Astrocyte of the spinal cord (primary cell): Measurements from ENCODE around the gene LCNL1.

Experiments used
- DNase-seq: peaks from one replicate; pipeline ENCODE4 v3.0.0; 2011; ENCODE audit warnings: low read depth, low spot score
- H3K4me3 ChIP-seq: 2 replicates; pipeline ENCODE4 v1.5.1; 2011; ENCODE audit warnings: low read depth, mild to moderate bottlenecking, low read length, moderate library complexity
- in situ Hi-C: cut with HindIII; loops from 2 replicates; pipeline ENCODE4 v1.10.0; 2017; ENCODE audit warnings: low sequenced_read_pairs
- TF ChIP-seq, protein P1 (sequence below): IDR thresholded peaks from 2 replicates; pipeline ENCODE4 v1.5.1; 2012; ENCODE audit warnings: low read depth, mild to moderate bottlenecking, low read length, inconsistent platforms

Gene LCNL1

GRCh38 chr9:137028263-137029057 lies 45.7 kb downstream of the LCNL1 start:
- TF ChIP-seq, protein P1, sequence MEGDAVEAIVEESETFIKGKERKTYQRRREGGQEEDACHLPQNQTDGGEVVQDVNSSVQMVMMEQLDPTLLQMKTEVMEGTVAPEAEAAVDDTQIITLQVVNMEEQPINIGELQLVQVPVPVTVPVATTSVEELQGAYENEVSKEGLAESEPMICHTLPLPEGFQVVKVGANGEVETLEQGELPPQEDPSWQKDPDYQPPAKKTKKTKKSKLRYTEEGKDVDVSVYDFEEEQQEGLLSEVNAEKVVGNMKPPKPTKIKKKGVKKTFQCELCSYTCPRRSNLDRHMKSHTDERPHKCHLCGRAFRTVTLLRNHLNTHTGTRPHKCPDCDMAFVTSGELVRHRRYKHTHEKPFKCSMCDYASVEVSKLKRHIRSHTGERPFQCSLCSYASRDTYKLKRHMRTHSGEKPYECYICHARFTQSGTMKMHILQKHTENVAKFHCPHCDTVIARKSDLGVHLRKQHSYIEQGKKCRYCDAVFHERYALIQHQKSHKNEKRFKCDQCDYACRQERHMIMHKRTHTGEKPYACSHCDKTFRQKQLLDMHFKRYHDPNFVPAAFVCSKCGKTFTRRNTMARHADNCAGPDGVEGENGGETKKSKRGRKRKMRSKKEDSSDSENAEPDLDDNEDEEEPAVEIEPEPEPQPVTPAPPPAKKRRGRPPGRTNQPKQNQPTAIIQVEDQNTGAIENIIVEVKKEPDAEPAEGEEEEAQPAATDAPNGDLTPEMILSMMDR: peak; percentile 48
- DNase-seq: no peak
- in situ Hi-C loops: loop anchor here (25.0 kb wide), 1 partner anchor 91 kb away; the partner anchor contains the start of genes C8G and FBXW5
- H3K4me3 ChIP-seq: peak overlapping the region; percentile 41

DNA sequence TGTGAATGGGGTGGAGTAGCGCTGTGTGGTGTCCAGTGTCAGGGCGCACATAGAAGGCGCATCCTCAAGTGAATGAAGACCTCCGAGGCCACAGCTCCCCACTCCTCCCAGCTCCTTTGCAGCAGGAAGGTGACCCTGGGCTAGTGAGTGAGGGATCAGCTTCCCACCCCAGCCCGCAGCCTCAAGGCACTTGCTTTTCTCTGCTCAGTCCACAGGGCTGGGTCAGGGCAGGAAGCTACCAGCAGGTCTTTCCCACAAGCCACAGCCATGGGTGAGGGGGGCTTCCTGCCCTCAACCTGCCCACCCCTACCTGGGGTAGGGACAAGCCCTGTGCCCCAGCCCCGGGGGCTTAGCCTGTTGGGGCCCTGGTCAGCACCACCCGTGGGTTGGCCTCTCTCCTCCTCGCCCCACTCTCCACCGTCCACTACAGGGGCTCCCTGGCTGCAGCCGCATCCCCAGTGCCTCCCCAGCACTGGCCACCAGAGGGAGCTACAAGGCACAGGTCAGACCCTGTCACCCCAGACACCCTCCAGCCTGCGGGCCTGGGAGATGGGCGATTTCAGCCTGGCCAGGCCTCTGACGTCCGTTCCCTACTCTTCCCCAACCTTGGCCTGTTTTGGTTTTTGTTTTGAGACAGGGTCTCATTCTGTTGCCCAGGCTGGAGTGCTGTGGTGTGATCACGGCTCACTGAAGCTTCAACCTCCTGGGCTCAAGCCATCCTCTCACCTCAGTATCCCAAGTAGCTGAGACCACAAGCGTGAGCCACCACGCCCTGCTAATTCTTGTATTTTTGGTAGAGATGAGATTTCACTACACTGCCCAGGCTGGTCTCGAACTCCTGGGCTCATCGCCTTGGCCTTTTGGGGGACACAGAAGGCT lies 46.5 kb downstream of the LCNL1 start:
- no peak for DNase-seq
- TF ChIP-seq, protein P1: peak; percentile 97
- H3K4me3 ChIP-seq: no peak overlapping the region

GRCh38 chr9:137030006-137030405 lies 47.2 kb downstream of the LCNL1 start:
- DNase-seq: no peak
- no peak overlapping the region for H3K4me3 ChIP-seq
- in situ Hi-C loops: loop anchor here (25.0 kb wide), 1 partner anchor 93 kb away; the partner anchor contains the start of genes C8G and FBXW5
- TF ChIP-seq, protein P1: no peak

More for the DNA sequence above, 46.5 kb downstream of the LCNL1 start:
- in situ Hi-C loops: loop anchor here (25.0 kb wide), 1 partner anchor 92 kb away; the partner anchor contains the start of genes C8G and FBXW5

- DNase-seq: no peak
- TF ChIP-seq, protein P1: no peak
- H3K4me3 ChIP-seq: no peak overlapping the region
- in situ Hi-C loops: loop anchor here (25.0 kb wide), 1 partner anchor 94 kb away; the partner anchor contains the start of genes C8G and FBXW5
Observed at GRCh38 chr9:137030538-137031527, 48.0 kb downstream of the LCNL1 start.

DNA sequence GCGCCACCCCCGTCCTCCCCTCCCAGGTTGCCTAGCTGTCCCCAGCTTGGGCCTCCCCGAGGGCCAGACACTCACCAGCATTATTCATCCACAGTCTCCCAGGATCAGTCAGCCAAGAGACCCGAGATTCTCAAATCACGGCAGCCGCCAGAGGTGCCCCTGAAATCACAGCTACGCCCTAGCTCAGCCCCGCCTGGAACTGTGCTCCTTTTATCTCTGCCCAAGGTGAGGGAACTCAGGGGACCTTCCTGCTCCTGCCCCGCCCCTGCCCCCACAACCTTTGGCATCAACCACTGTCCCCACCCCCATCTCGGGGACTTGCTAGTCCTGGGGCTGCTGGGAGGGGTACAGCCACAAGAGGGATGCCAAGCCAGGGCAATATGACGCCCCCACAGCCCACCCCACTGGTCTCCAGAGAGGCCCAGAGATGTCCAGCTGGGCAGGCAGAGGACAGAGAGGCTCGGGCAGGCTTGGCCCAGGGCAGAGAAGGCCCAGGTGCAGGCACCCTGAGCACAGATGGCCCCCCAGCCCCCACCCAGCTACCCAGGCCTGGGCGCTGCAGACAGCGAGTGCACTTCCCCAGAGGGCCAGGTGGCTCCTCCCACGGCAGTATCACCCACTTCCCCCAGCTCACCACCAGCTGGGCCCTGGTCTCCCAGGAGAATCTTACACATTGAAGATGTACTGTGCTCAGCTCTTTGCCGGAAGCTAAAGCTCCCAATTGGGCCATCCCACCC lies 49.3 kb downstream of the LCNL1 start, which contains the start of gene FUT7:
Gene FUT7, minus strand, starts transcription at position 185 of the 737 bp plus-strand sequence. Its CDS starts 97 bp downstream, at position 88.
- DNase-seq: no peak
- no peak within 1 kb of the TSS for H3K4me3 ChIP-seq
- in situ Hi-C loops: loop anchor here (25.0 kb wide), 1 partner anchor 95 kb away; the partner anchor contains the start of genes C8G and FBXW5
- TF ChIP-seq, protein P1: no peak
